ENCODE data around the gene NPR3. TPM values are rescaled to one million over a fixed set of nuclear protein-coding genes. Genes with fewer than 3 reads are reported as not detected.

The NPR3 gene
- total and polyA plus RNA-seq, 2 experiments from 2014 or later, result 0.07 to 0.15 TPM

- no peak for DNase-seq (ENCODE audit: low spot score)
Observed at GRCh38 chr5:32679218-32679617, 31.9 kb upstream of the NPR3 start.

More at GRCh38 chr5:32679218-32679617, 31.9 kb upstream of the NPR3 start:
- Mint-ChIP-seq H3K4me1 (peaks cover 9% of the 10 kb centered on the region), H3K27me3 (ENCODE audit: insufficient read depth, low read depth, poor library complexity) (peaks cover 3% of the 10 kb centered on the region), H3K27ac (no peak overlapping the region), H3K36me3 (ENCODE audit: low read depth) (peaks cover 15% of the 10 kb centered on the region), H3K4me3 (no peak overlapping the region), H3K9me3 (peaks cover 21% of the 10 kb centered on the region)
- no peak for TF ChIP-seq POLR2AphosphoS5 (IDR thresholded peaks at IDR 0.05; ENCODE audit: low read depth)
- TF ChIP-seq ZNF114 (CRISPR knock-in tag; IDR thresholded peaks at IDR 0.05), result no peak
- no peak for TF ChIP-seq JUNB (IDR thresholded peaks at IDR 0.05; ENCODE audit: unreplicated experiment)
- TF ChIP-seq, protein P1, sequence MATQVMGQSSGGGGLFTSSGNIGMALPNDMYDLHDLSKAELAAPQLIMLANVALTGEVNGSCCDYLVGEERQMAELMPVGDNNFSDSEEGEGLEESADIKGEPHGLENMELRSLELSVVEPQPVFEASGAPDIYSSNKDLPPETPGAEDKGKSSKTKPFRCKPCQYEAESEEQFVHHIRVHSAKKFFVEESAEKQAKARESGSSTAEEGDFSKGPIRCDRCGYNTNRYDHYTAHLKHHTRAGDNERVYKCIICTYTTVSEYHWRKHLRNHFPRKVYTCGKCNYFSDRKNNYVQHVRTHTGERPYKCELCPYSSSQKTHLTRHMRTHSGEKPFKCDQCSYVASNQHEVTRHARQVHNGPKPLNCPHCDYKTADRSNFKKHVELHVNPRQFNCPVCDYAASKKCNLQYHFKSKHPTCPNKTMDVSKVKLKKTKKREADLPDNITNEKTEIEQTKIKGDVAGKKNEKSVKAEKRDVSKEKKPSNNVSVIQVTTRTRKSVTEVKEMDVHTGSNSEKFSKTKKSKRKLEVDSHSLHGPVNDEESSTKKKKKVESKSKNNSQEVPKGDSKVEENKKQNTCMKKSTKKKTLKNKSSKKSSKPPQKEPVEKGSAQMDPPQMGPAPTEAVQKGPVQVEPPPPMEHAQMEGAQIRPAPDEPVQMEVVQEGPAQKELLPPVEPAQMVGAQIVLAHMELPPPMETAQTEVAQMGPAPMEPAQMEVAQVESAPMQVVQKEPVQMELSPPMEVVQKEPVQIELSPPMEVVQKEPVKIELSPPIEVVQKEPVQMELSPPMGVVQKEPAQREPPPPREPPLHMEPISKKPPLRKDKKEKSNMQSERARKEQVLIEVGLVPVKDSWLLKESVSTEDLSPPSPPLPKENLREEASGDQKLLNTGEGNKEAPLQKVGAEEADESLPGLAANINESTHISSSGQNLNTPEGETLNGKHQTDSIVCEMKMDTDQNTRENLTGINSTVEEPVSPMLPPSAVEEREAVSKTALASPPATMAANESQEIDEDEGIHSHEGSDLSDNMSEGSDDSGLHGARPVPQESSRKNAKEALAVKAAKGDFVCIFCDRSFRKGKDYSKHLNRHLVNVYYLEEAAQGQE (IDR thresholded peaks at IDR 0.05; ENCODE audit: unreplicated experiment), result no peak
- no peak for TF ChIP-seq EZH2phosphoT487 (IDR thresholded peaks at IDR 0.05; ENCODE audit: unreplicated experiment)
- no peak for TF ChIP-seq CREB1 (CRISPR knock-in tag; IDR thresholded peaks at IDR 0.05; ENCODE audit: low read depth)
- TF ChIP-seq STAT1 (IDR thresholded peaks at IDR 0.05; ENCODE audit: unreplicated experiment), result no peak
- no peak for TF ChIP-seq EZH2 (IDR thresholded peaks at IDR 0.05; ENCODE audit: low read depth, unreplicated experiment)
- no peak for TF ChIP-seq ZNF331 (CRISPR knock-in tag; IDR thresholded peaks at IDR 0.05; ENCODE audit: low read depth)
- no peak for TF ChIP-seq ZNF462 (CRISPR knock-in tag; IDR thresholded peaks at IDR 0.05)
- TF ChIP-seq, protein P2, sequence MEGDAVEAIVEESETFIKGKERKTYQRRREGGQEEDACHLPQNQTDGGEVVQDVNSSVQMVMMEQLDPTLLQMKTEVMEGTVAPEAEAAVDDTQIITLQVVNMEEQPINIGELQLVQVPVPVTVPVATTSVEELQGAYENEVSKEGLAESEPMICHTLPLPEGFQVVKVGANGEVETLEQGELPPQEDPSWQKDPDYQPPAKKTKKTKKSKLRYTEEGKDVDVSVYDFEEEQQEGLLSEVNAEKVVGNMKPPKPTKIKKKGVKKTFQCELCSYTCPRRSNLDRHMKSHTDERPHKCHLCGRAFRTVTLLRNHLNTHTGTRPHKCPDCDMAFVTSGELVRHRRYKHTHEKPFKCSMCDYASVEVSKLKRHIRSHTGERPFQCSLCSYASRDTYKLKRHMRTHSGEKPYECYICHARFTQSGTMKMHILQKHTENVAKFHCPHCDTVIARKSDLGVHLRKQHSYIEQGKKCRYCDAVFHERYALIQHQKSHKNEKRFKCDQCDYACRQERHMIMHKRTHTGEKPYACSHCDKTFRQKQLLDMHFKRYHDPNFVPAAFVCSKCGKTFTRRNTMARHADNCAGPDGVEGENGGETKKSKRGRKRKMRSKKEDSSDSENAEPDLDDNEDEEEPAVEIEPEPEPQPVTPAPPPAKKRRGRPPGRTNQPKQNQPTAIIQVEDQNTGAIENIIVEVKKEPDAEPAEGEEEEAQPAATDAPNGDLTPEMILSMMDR (conservative IDR thresholded peaks at IDR 0.05; ENCODE audit: low read depth in 2 of 2), result no peak
- no peak for TF ChIP-seq ETS1 (IDR thresholded peaks at IDR 0.05)
- TF ChIP-seq NANOG (IDR thresholded peaks at IDR 0.05; ENCODE audit: borderline replicate concordance), result no peak
- Histone ChIP-seq H3K27me3 (ENCODE audit: insufficient read depth) (no peaks in the 10 kb centered on the region), H3K9me2 (ENCODE audit: insufficient read depth) (peaks cover 17% of the 10 kb centered on the region), H3K27ac (ENCODE audit: low read depth) (no peak overlapping the region), H2AFZ (no peak overlapping the region), H3K4me1 (ENCODE audit: insufficient read depth) (no peaks in the 10 kb centered on the region; the same call in 1 of the 2 replicates), H3K36me3 (ENCODE audit: insufficient read depth) (no peaks in the 10 kb centered on the region; the same call in 1 of the 2 replicates), H3K4me3 (no peak overlapping the region), H4K20me1 (replicated peaks; ENCODE audit: insufficient read depth) (no peaks in the 10 kb centered on the region), H3F3A (replicated peaks; ENCODE audit: low read depth) (no peaks in the 10 kb centered on the region), H3K4me2 (no peak overlapping the region), H3K79me2 (replicated peaks; ENCODE audit: insufficient read depth) (no peaks in the 10 kb centered on the region)
- no peak for ATAC-seq

Measured in GM23338 (cell line).